ENCODE data around the gene GSC.

GRCh38 chr14:94775091-94775870 lies 5.4 kb upstream of the GSC start:
- TF ChIP-seq, protein P1, sequence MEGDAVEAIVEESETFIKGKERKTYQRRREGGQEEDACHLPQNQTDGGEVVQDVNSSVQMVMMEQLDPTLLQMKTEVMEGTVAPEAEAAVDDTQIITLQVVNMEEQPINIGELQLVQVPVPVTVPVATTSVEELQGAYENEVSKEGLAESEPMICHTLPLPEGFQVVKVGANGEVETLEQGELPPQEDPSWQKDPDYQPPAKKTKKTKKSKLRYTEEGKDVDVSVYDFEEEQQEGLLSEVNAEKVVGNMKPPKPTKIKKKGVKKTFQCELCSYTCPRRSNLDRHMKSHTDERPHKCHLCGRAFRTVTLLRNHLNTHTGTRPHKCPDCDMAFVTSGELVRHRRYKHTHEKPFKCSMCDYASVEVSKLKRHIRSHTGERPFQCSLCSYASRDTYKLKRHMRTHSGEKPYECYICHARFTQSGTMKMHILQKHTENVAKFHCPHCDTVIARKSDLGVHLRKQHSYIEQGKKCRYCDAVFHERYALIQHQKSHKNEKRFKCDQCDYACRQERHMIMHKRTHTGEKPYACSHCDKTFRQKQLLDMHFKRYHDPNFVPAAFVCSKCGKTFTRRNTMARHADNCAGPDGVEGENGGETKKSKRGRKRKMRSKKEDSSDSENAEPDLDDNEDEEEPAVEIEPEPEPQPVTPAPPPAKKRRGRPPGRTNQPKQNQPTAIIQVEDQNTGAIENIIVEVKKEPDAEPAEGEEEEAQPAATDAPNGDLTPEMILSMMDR (IDR thresholded peaks at IDR 0.05 in 8 of 11, conservative IDR thresholded peaks at IDR 0.05 in 3 of 11), result no peak
- TF ChIP-seq POLR2AphosphoS5 (IDR thresholded peaks at IDR 0.05), result no peak

Measured in spleen (tissue), 7 donors.